GM12878 (cell line): ENCODE data around the gene GNAI2. TPM values are rescaled to one million over a fixed set of nuclear protein-coding genes. Genes with fewer than 3 reads are reported as not detected.

ENCODE experiments used
- ATF3 ChIP-seq: IDR thresholded peaks from 2 replicates; pipeline ENCODE4 v1.6.1; 2011; ENCODE audit warnings: low read depth, mild to moderate bottlenecking, low read length, moderate library complexity, borderline replicate concordance; ENCODE audit errors: extremely low read depth
- BHLHE40 ChIP-seq, 2 experiments: fragments of 450-650 bp in 1 of 2; IDR thresholded peaks; 2 replicates each; pipeline ENCODE4 v1.6.1; 2011 to 2017; ENCODE audit warnings: low read depth in 2 of 2, borderline replicate concordance in 1 of 2, improper control_type of control experiment in 1 of 2, low read length in 1 of 2, mild to moderate bottlenecking in 1 of 2
- BMI1 ChIP-seq: fragments of 450-650 bp; IDR thresholded peaks from 2 replicates; pipeline ENCODE4 v1.6.1; 2016; ENCODE audit warnings: mild to moderate bottlenecking, moderate library complexity, borderline replicate concordance
- CBFB ChIP-seq: IDR thresholded peaks from 2 replicates; pipeline ENCODE4 v1.6.1; 2016; ENCODE audit warnings: antibody characterized with exemption, low read depth
- CBX3 ChIP-seq: fragments of 200-600 bp; sonication (generic); IDR thresholded peaks from 2 replicates; pipeline ENCODE4 v1.6.1; 2016; ENCODE audit warnings: low read depth, borderline replicate concordance
- HCFC1 ChIP-seq: fragments of 150-350 bp; IDR thresholded peaks from 2 replicates; pipeline ENCODE4 v1.6.1; 2014; ENCODE audit warnings: low read length
- IKZF1 ChIP-seq: fragments of 450-650 bp; conservative IDR thresholded peaks from 2 replicates; pipeline ENCODE4 v1.6.1; 2017; ENCODE audit warnings: antibody characterized with exemption, mild to moderate bottlenecking
- KDM1A ChIP-seq: fragments of 200-600 bp; sonication (generic); IDR thresholded peaks from 2 replicates; pipeline ENCODE4 v1.6.1; 2016; ENCODE audit warnings: borderline replicate concordance
- MEF2A ChIP-seq: IDR thresholded peaks from 2 replicates; pipeline ENCODE4 v1.6.1; 2011; ENCODE audit warnings: low read depth, mild to moderate bottlenecking, low read length, moderate library complexity; ENCODE audit not compliant: insufficient read depth
- MYB ChIP-seq: fragments of 150-350 bp; IDR thresholded peaks from 2 replicates; pipeline ENCODE4 v1.6.1; 2014; ENCODE audit warnings: mild to moderate bottlenecking, low read depth, low read length, borderline replicate concordance
- NFIC ChIP-seq: IDR thresholded peaks from 2 replicates; pipeline ENCODE4 v1.6.1; 2012; ENCODE audit warnings: low read depth, mild to moderate bottlenecking, inconsistent platforms, low read length, moderate library complexity
- NR2F1 ChIP-seq: fragments of 450-650 bp; conservative IDR thresholded peaks from 2 replicates; pipeline ENCODE4 v1.6.1; 2017; ENCODE audit warnings: mild to moderate bottlenecking
- PAX5 ChIP-seq: IDR thresholded peaks from 2 replicates; pipeline ENCODE4 v1.6.1; 2011; ENCODE audit warnings: low read depth, low read length, borderline replicate concordance
- PBX3 ChIP-seq: IDR thresholded peaks from 2 replicates; pipeline ENCODE4 v1.6.1; 2011; ENCODE audit warnings: mild to moderate bottlenecking, low read depth, low read length, moderate library complexity; ENCODE audit not compliant: insufficient replicate concordance
- PKNOX1 ChIP-seq: fragments of 450-650 bp; IDR thresholded peaks from 2 replicates; pipeline ENCODE4 v1.6.1; 2016; ENCODE audit warnings: mild to moderate bottlenecking
- POLR2A ChIP-seq: IDR thresholded peaks from 2 replicates; pipeline ENCODE4 v1.6.1; 2011; ENCODE audit warnings: low read depth, mild to moderate bottlenecking, low read length
- RB1 ChIP-seq: fragments of 450-650 bp; formaldehyde crosslinking; IDR thresholded peaks from 2 replicates; pipeline ENCODE4 v1.6.1; 2017; ENCODE audit warnings: mild to moderate bottlenecking, borderline replicate concordance
- SIN3A ChIP-seq: IDR thresholded peaks from 2 replicates; pipeline ENCODE4 v1.6.1; 2012; ENCODE audit warnings: low read depth, low read length, improper control_type of control experiment
- SIX5 ChIP-seq: IDR thresholded peaks from 2 replicates; pipeline ENCODE4 v1.6.1; 2011; ENCODE audit warnings: mild to moderate bottlenecking, low read depth, low read length, moderate library complexity; ENCODE audit not compliant: severe bottlenecking
- SP1 ChIP-seq: IDR thresholded peaks from one replicate; pipeline ENCODE4 v1.6.1; 2011; ENCODE audit warnings: low read depth, low read length
- STAT3 ChIP-seq: IDR thresholded peaks from 2 replicates; pipeline ENCODE4 v1.6.1; 2011; ENCODE audit warnings: low read depth, low read length, improper control_type of control experiment
- ZNF274 ChIP-seq: IDR thresholded peaks from one replicate; pipeline ENCODE4 v1.8.0; 2011; ENCODE audit not compliant: insufficient read length, insufficient read depth
- ZNF687 ChIP-seq: fragments of 450-650 bp; IDR thresholded peaks from 2 replicates; pipeline ENCODE4 v1.6.1; 2017; ENCODE audit warnings: mild to moderate bottlenecking, moderate library complexity
- ZZZ3 ChIP-seq: IDR thresholded peaks from 2 replicates; pipeline ENCODE4 v1.6.1; 2011; ENCODE audit warnings: low read depth; ENCODE audit not compliant: control insufficient read depth, insufficient read length
- polyA plus RNA-seq, 11 experiments: library from polyadenylated mRNA; depleted of rRNA in 4 of 11; unstranded in 6 of 11; stranded (reverse) in 5 of 11; fragments of >200 nt; fragmentation: Nextera tagmentation in 4 of 11; fragmentation: Illumina TruSeq in 1 of 11; extraction: Ambion mirVana in 4 of 11; extraction: Trizol in 1 of 11; gene quantifications; 1 replicate in 1 of 11; 2 replicates in 10 of 11; pipeline versions ENCODE4 v1.2.1 to v1.2.3, GENCODE V29; 2011 to 2016; ENCODE audit warnings: inconsistent platforms in 2 of 11, missing spikeins in 2 of 11, low read depth in 1 of 11
- total RNA-seq, 4 experiments: library from RNA; depleted of rRNA in 3 of 4; stranded (reverse); fragments of >200 nt in 3 of 4; fragmentation: Illumina TruSeq in 1 of 4; extraction: Trizol in 1 of 4; gene quantifications; 2 replicates each; pipeline versions ENCODE4 v1.2.1 to v1.2.3, GENCODE V29; 2013 to 2021

The GNAI2 gene
- total and polyA plus RNA-seq, 10 of the 15 experiments (the other 5 are each of a cell fraction or from before 2014, with no cell fraction given): 5.0 to 346 (median 237) TPM

GRCh38 chr3:50245831-50246516 lies 10.0 kb downstream of the GNAI2 start (continued):
- TF ChIP-seq CBFB (no peak), SIX5 (no peak), SIN3A (no peak; the same call in 1 of the 2 replicates), PBX3 (peak; percentile 1), CBX3 (no peak), PKNOX1 (no peak), BHLHE40 (IDR thresholded peaks at IDR 0.05; ENCODE audit: borderline replicate concordance in 1 of 2, low read depth in 2 of 2, low read length in 1 of 2) (peak; percentile 90 to 95), ZNF274 (no peak), STAT3 (no peak), MEF2A (no peak), IKZF1 (peak; percentile 88; the same call in 1 of the 2 replicates), MYB (no peak), ZNF687 (no peak), BMI1 (peak; percentile 84), SP1 (no peak), NFIC (no peak), RB1 (peak; percentile 78; the same call in 1 of the 2 replicates), HCFC1 (no peak; the same call in none of the 2 replicates), NR2F1 (0 out of 2 replicates have a peak, but pooled peaks have one; percentile 29), ZZZ3 (no peak), PAX5 (no peak; the same call in 1 of the 2 replicates), POLR2A (peak; percentile 57), KDM1A (no peak), ATF3 (no peak)
